T-helper 1 cell (primary cell): ENCODE measurements around the gene PAPPA.

Source experiments
- DNase-seq, 5 donors: peaks; one replicate each; pipeline ENCODE4 v3.0.0-alpha.2; 2012 to 2020

The PAPPA gene

DNA sequence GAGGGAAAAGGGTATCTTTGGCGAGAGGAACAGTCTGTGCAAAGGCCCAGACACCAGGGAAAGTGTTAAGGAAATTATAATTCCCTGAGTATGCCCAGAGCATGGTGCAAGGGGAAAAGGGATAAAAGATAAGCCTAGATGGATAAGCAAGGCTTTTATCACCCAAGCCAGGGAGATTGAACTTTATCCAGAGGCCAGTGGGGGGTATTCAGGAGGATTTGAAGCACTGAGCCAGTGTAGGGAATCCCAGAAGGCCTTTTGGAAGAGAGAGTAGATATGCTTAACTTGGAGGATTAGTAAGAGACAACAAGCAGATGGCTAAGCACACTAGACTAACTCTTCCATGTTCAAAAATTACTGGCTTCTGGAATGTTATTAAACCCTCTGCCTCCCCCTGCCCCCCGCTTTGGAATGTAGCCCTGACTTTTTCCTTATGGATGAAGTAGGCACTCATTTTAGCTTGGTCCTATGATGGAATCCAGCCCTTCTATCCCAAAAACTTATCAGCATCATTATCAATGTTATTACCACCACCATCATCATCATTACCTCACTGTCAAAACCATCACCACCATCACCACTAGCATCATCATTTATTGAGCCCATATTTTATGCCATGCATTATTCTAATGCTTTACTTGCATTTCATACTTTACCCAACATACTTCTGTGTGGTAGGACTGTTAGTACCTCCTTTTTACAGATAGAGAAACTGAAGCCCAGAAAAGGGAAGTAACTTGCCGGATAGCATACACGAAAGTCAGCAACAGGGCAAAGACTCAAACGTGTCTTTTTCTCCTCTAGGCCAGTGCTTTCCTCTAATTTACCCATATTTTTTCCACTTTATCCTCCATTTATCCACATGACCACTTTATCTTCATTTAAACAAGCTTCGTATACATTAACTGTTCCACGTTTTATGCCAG, 237.0 kb downstream of the PAPPA start:
- no peak for DNase-seq

DNA sequence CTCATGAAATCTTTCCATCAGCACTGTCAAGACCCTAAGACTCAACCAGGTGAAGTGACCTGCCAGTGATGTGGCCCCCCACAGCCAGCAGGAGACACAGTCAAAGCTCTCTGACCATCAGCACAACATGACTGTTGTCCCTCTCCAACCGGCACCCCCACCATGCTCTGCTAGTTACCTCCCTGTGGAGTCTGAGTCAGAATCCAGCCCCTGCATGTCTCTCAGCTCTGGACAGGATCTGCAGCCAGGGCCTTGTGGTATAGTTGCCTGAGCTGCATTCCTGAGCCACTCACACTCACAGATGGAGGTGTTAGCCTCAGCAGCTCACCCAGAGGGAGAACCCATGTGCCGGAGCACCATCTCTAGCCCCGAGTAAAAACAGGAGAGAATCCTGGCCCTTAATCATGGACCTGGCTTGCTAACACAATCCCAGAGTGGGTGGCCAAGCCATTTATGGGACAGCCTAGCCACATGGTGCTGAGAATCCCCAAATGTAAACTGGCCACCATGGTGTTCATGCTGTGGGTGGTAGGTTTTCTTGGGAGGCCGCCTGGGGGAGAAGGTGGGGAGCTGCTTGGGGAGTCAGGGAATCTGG, 237.8 kb downstream of the PAPPA start:
- no peak for DNase-seq

DNA sequence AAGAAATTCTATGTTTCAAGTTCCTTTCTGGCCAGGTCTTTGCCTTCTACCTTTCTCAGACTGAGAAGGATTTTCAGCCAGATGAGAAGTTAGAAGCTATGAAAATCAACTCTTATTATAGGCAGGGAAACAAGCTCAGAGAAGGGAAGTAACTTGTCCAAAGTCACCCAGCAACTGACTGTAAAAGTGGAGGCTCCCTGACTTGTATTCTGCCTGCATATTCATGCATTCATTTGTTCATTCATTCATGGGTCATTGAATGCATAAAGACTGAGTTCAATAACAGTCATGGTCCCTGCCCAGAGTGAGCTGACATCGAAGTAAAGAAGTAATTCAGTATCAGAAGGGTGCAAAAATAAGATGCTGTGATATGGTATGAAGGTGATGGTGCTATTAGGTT, 239.6 kb downstream of the PAPPA start:
- no peak for DNase-seq

DNA sequence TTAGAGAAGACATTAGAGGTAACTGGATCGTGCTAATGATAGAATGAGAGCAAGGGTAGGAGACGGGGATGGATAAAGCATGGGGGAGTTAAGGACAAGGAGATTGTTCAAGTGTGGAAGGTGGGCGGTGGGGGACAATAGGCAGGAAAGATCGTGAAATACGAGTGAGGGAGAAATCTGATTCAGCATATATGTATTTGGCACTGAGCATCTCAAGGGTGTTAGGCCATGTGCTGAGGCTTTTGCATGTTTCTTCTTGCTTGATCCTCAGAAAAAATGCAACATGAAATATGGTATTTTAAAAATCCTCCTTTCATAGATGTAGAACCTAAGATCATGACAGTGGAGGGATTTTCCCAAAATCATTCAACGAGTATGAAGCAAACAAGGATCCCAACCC, 240.5 kb downstream of the PAPPA start:
- no peak for DNase-seq

DNA sequence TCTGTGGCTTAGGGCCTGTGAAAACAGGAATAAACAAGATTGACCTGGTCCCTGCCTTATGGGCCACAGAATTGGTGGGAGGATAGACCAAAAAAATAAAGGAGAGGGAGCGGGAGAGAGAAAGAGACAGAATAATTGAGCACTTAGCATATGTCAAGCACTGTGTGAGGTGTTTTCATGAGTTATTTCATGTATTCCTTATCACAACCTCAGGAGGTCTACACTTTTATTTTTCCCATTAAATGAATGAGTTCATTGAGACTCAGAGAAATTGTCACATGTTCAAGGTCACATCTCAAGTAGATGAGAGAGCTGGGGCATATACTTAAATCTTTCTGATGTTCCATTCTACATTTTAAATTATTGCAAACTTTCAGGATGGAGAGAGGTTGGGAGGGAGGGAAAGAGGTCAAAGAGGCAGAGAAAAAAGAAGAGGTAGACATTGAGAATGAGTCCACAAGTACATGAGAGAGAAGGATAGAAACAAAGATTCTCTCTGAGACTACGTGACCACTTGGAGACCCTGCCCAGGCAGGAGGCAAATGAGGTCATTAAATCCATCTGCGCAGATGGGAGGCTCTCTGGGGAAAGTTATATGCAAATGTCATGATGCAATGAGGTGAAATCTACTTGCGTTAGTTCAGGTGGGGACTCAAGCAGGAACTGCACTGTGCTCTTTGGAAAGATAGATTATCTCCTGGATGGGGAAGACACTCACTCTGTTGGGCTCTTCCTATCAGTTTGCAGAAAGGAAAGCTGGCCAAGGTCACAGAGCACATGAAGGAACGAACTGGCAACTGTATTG, 241.5 kb downstream of the PAPPA start:
- no peak for DNase-seq

DNA sequence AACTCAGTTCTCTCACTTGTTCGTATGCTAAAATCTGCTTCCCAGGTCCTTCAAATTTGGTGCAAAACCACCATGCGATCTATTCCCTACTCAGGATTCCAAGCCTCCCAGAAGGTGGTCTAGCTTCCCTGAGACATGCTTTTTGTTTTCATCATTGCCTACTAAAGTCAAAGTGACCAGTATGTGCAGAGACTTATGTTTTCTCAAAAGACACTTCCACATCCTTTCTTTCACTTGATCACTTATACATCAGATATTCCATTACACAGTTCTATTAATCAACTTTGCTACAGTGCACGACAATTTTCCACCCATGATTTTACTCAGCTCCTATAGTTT, 242.1 kb downstream of the PAPPA start:
- DNase-seq = no peak

DNA sequence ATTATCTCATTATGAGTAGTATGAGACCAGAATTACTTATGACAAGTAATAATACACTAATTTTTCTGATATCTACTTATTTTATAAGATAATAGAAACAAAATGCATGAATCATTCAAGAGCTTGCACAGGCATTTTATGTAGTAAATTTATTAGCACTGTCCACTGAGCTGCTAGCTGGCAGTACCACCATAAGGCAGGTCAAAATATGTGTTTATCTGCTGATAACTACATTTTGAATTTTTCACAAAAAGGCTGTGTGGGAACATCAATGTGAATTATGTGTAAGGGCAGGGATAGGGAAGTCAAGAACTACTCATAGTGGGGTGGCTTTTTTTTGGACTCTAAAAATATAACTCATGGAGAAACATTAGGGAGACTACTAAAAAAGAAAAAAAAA, 249.6 kb downstream of the PAPPA start:
- DNase-seq = no peak

DNA sequence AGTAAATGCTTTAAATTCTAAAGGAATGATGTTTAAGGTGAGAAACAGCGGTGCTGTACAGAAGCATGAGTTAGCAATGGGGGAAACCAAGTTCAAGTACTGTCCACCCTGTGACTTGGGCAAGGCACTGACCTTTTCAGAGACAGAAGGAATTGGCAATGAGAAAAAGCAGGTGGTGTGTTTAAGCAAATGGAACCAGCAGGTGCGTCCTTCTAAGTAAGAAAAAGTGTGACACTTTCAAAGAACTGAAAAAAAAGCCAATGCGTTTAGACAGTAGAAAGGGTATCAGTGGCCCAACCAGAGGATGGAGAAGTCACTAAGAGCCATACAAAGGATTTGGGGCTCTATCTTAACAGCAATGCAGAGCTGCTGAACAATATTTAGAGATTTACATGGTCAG, 250.6 kb downstream of the PAPPA start:
- no peak for DNase-seq

DNA sequence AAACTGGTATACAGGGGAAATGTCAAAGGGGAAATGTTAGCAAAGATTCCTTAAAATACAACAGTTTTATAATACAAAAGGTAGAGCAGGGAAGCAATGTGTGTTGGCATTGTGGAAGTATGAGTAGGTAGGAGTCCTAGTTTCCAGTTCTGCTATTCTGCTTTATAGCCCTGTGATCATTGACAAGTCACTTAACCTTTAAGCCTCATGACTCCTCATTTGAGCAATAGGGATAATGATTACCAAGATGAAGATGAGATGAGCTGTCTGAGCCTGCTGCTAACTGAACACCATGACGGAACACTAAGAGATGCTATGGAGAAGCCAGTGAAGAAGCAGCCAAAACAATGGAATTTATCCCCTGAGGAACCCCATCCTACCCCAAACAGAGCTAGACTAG, 251.7 kb downstream of the PAPPA start:
- no peak for DNase-seq

DNA sequence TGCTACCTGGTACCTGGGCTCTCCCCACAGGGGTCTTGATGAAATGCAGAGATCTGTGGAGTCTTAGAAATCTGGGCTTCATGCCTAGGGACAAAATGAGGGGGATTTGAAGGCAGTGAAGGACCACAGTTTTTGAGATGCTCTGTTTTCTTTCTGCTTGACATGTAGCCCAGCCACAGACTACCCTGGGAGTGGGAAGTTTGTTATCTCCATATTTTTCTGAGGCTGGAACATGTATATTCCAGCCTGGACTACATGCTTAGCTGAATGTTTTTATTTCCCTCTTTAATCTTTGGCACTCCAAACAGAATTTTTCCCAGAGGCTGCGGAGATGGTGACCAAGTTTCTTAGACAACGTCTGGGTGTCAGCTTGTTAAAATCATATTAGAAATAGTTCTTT, 252.9 kb downstream of the PAPPA start:
- DNase-seq = no peak

DNA sequence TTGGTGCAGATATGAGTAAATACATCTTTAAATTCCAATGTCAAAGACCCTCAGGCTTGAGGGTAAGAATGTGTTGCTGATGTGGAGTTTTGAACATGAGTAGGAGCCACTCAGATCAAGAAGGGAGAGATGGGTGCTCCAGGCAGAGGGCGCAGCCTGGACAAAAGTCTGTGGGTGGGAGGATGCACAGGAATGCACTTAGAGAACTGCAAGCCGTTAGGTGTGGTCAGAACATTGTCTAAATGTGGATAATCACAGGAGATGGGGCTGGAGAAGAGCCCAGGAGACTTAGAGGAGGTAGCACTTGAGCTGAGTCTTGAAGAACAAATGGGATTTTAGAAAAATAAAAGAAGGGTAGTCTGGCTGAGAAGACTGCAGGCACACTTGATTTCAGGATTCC, 255.5 kb downstream of the PAPPA start:
- no peak for DNase-seq

DNA sequence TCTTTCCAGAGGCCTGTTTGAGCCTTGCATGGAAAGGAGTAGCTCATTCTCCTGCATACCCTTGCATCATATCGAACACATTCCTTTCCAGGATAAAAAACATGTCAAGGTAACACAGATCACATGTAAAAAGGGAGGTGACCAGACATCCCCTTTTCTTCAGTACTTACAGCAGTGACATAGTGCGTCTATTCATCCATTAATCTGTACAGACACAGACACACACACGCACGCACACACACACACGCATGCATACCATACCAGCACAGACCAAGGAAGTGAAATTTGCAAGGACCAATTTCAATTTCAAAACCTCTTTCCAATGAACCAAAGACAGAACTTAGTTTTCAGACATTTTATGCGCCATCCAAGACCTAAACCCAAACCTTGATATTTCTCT, 256.0 kb downstream of the PAPPA start:
- DNase-seq = no peak

DNA sequence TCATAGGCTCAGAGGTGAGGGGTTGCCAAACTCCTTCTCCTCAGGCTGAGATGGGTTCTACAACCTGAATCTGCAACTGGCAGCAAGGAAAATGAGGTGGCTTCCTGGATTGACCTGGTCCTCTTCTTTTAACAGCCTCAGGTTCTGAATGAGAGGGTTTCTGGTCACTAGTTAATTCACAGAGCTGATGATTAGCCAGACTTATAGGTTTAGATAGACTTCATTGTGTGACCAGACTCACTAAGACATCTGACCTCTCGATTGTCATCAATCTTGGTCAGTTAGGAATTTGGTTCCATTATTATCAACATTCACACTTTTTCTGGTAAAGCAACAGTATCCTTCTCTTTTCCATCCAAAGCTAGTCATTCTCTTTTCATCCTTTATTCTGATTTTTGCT, 257.9 kb downstream of the PAPPA start:
- no peak for DNase-seq

DNA sequence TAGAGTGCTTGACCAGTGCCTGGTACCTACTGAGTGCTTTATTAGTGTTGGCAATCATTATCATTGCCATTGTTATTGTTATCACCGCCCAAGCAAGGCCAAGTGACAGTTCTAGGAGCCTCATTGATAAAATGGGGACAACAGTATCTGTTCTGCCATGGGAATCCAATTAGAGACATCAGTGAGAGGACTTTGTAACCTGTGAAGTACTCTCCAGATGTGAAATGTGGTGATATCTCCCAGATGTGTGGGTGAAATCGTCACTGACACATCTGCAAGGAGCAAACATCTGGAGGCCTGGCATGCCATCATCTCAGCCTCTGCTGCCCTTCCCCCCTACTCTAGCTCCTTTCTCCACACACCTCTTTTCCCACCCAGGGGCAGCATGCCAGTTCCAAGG, 260.8 kb downstream of the PAPPA start:
- no peak for DNase-seq

DNA sequence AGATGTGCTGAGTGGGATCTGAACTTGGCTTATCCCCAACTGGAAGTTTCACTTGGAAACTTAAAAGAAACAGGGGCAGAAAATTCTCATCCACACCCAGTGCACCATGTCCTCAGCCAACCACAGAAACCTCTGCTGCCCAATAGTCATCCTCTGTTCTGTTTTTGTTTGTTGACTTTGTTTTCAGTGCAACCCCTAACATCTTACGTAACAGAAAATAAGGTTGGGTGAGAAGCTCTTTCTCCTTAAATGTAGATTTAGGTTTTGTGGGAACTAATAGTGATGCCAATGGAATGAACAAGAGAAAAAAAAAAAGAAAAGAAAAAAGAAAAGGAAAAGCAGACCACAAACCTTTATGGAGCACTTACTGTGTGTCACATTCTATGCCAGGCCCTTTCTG, 262.8 kb downstream of the PAPPA start:
- DNase-seq = no peak

DNA sequence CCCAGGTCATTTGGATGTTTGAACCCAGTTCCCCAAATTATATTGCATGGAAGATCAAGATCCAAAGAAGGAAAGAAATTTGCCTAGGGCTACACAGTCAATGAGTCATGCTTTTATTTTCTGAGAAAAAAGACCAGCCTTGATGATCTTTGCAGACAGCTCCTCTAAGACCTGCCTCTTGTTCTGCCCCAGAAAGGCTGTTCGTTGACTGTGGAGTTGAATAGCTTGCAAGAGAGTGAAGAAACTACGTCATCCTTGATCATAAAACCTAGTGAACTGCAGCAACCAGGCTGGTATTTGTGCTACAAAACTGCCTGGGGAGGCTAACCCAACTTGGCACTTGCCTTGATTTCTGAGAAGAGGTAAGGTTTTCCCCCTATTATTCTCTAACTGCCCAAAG, 263.9 kb downstream of the PAPPA start:
- no peak for DNase-seq

DNA sequence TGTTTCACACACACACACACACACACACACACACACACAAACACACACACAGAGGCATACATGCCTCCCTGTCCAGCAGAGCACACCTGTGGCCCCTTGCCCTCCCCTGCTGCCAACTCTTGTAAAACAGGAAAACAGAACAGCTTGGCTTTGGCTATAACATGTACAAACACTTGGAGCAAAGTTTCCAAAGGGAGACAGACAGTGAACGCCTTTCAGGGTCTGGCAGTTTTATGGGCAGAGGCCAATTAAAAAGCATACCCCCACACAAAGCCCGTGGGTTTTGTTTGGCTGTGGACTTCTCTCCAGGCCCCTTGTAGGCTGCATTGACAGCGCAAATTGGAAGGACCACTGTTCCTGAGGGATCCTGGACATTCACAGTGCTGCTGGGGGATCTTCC, 265.6 kb downstream of the PAPPA start:
- DNase-seq = no peak

DNA sequence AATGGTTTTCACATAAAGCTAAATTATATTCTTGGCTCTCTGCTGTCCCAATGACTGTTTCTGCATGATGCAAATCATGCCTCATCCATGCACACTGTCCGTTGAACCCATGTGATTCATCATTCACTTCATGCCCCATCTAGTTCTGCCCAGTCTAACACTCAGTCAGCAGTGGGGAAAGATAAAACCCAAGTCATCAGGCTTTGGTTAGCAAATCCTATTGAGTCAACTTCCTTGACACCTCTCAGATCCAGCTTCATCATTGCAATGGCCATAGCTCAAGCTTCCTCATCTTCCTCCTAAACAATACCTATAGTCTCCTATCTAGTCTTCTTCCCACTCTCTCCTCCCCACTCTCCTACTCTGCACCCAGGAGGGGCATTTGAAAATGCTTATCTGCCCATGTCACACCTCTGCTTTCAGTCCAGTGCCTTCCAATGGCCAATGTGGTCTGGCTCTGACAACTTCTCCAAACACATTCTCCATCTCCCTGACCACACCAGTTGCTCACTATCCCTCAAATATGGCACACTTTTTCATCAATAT, 267.5 kb downstream of the PAPPA start:
- no peak for DNase-seq

DNA sequence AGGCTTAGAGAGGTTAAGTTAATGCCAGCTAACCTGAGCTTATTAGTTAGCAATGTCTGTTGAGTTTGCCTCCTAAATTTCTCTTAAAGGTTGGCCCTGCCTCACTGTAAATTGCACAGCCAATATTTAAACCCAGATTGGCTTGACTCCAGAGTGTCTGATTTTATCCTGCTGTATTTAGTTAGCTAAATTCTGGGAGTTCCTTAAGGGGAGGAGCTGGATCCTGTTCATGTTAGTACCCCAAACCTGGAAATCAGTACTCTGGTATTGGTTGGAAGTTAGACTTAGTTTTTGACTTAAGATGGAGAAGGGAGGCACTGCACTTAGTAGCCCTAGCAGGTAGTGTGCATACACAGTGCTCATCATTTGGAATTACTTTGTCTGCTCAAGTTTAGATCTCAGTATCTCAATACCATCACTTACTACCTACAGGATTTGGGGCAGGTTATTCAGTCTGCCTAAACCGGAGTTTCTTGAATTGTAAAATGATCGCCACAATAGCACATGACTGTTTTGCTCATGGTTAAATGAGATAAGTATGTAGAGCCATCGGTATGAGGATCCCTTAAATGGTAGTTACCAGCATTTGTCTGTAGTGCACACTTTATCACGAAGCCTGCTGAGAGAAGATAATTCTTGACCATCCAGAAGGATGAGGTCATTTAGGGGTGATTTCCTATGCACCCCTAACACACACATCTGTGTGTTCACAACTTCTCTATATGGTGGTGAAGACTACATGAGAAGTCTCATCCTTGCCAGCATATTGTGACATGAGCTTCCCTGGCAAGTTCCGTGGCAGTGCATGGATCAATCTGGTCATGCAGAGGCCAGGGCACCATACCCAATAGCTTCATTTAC, 268.8 kb downstream of the PAPPA start:
- DNase-seq = no peak

DNA sequence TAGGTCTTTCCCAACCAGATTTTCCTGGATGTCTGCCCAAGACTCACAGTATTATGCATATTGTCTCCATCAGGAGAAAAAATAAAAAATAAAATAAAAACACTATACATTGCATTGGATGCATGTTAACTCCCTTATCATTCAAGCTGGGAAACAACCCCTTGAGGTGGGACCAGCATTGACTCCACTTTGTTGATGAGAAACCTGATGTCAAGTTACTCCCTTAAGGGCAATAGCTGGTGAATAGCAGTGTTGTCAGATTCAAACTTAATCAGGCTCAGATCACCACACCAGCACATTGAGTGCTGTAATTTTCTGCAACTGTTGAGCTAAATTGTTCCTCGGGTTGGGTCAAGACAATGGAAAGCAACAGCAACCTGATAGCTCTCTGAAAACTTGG, 269.6 kb downstream of the PAPPA start:
- DNase-seq = no peak

DNA sequence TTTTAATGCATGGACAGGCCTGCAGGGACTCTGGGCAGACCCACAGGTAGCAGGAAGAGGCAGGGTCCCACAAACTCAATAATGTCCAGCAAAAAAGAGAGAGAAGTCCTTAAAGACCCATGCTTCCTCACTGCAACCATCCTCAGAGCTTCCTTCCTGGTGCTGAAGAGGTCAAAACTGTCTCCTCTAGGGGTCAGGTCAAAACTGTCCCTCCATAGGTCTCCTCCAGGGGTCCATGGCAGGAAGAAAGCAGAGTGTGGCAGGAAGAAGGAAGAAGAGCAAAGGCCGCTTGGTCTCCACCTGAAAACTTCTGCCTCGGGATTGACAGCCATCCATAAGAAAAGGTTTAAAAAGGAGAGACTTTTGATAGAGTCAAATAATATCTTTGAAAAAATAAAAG, 271.7 kb downstream of the PAPPA start:
- DNase-seq = no peak

DNA sequence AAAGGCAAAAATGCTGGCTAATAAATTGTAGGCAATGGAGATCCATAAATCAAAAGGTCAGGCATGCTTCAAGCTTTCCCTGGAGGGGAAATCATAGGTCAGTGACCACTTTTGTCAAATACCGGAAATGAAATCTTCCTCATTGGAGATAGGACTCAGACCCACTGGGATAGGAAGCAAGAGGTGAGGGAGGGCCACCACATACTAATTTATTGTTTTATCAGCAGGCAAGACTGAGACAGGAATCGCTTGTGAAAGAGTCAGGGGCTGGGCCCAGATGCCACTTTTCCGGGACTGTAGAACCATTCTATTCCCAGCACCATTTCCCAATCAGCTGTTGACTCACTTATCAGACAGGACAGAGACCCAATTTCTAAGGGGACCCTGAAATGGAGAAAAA, 277.3 kb downstream of the PAPPA start:
- no peak for DNase-seq

DNA sequence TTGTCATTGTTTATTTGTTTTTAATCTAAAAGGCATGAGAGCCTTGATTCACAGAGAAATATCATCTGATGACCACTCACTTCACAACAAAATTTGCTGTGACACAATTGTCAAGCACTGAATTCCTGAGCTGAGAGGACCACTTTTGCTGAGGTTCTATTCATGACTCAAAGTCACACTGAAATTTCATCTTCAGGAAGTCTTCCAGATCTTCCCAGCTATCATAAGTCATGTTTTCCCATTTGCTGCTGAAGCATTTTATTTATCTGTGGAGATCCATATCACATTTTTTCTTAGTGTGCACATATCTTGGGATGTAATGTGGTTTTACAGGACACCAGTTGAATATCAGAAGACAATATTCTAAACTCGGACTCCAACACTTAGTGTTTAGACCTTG, 278.5 kb downstream of the PAPPA start:
- DNase-seq = no peak
